H1 (cell line): Measurements from ENCODE around the gene CAMK2G. TPM values are rescaled to one million over a fixed set of nuclear protein-coding genes. Genes with fewer than 3 reads are reported as not detected.

Source experiments
- CTCF ChIA-PET: fragments of 300-600 bp; sonication (Branson Sonifier 250); formaldehyde crosslinking; loops from one replicate; lab custom pipeline; 2021; ENCODE audit not compliant: partially characterized antibody; lab: Charles Lee
- POLR2A ChIA-PET: fragments of 300-600 bp; sonication (Branson Sonifier 250); formaldehyde crosslinking; loops from one replicate; lab custom pipeline; 2021; ENCODE audit warnings: inconsistent platforms; ENCODE audit not compliant: partially characterized antibody; lab: Charles Lee
- DNase-seq, 2 experiments: peaks; one replicate each; pipeline versions ENCODE4 v3.0.0 to v3.0.0-alpha.2; 2010 to 2022; ENCODE audit warnings: low spot score in 2 of 2, low read depth in 1 of 2, mixed read lengths in 1 of 2
- FAIRE-seq: peaks from 2 replicates; lab custom pipeline; 2011; peaks lifted over from hg19 to GRCh38; lab: Jason Lieb, UNC
- H2AFZ ChIP-seq: 2 replicates; pipeline ENCODE4 v1.8.1; 2012; ENCODE audit warnings: low read length, inconsistent platforms
- H2AK5ac ChIP-seq: 2 replicates; pipeline ENCODE4 v1.6.1; 2013; ENCODE audit warnings: low read depth, low read length
- H2BK120ac ChIP-seq: replicated peaks from 2 replicates; pipeline ENCODE3; 2013; ENCODE audit warnings: low read depth, low read length, inconsistent platforms
- H2BK12ac ChIP-seq: 2 replicates; pipeline ENCODE4 v1.6.1; 2013; ENCODE audit warnings: low read depth, low read length
- H2BK15ac ChIP-seq: 2 replicates; pipeline ENCODE4 v1.6.1; 2013; ENCODE audit warnings: low read length
- H2BK20ac ChIP-seq: 2 replicates; pipeline ENCODE4 v1.6.1; 2013; ENCODE audit warnings: low read length
- H2BK5ac ChIP-seq: 2 replicates; pipeline ENCODE4 v1.6.1; 2013; ENCODE audit warnings: low read depth, low read length
- H3K14ac ChIP-seq: 2 replicates; pipeline ENCODE4 v1.6.1; 2013; ENCODE audit warnings: inconsistent platforms; ENCODE audit not compliant: insufficient read length
- H3K18ac ChIP-seq: 2 replicates; pipeline ENCODE4 v1.6.1; 2013; ENCODE audit warnings: low read length; ENCODE audit errors: extremely low read depth
- H3K23ac ChIP-seq: 2 replicates; pipeline ENCODE4 v1.6.1; 2013; ENCODE audit warnings: inconsistent platforms; ENCODE audit not compliant: insufficient read length
- H3K23me2 ChIP-seq: 2 replicates; pipeline ENCODE4 v1.6.1; 2013; ENCODE audit warnings: low read depth, low read length
- H3K27ac ChIP-seq: 2 replicates; pipeline ENCODE4 v1.6.1; 2011; ENCODE audit warnings: low read depth, low read length, inconsistent platforms
- H3K27me3 ChIP-seq, 4 experiments: replicated peaks in 1 of 4; 1 replicate in 1 of 4; 2 replicates in 3 of 4; pipeline versions ENCODE4 v1.6.1 to v1.8.1; 2011 to 2013; ENCODE audit warnings: low read length in 3 of 4, mild to moderate bottlenecking in 3 of 4, inconsistent platforms in 2 of 4, mixed read lengths in 2 of 4, moderate library complexity in 1 of 4; ENCODE audit not compliant: control insufficient read depth in 3 of 4, insufficient read depth in 3 of 4; ENCODE audit errors: extremely low read depth in 1 of 4
- H3K36me3 ChIP-seq, 4 experiments: 2 replicates each; pipeline versions ENCODE4 v1.6.1 to v1.8.1; 2011 to 2013; ENCODE audit warnings: mild to moderate bottlenecking in 4 of 4, low read length in 3 of 4, moderate library complexity in 2 of 4, control low read depth in 1 of 4, inconsistent platforms in 1 of 4; ENCODE audit not compliant: insufficient read depth in 4 of 4, control insufficient read depth in 2 of 4
- H3K4ac ChIP-seq: replicated peaks from 2 replicates; pipeline ENCODE3; 2013; ENCODE audit warnings: low read length, low read depth, mixed read lengths, inconsistent platforms; ENCODE audit not compliant: insufficient read length
- H3K4me1 ChIP-seq, 4 experiments: replicated peaks in 1 of 4; 1 replicate in 1 of 4; 2 replicates in 3 of 4; pipeline versions ENCODE4 v1.6.1 to v1.8.1; 2011 to 2013; ENCODE audit warnings: low read length in 3 of 4, inconsistent platforms in 2 of 4, mixed read lengths in 1 of 4; ENCODE audit not compliant: insufficient read depth in 4 of 4, control insufficient read depth in 3 of 4
- H3K4me2 ChIP-seq, 2 experiments: 2 replicates each; pipeline versions ENCODE4 v1.6.1 to v1.8.1; 2011 to 2013; ENCODE audit warnings: low read depth in 2 of 2, low read length in 2 of 2, control low read depth in 1 of 2, inconsistent platforms in 1 of 2, mild to moderate bottlenecking in 1 of 2; ENCODE audit not compliant: insufficient read depth in 1 of 2
- H3K4me3 ChIP-seq, 4 experiments: fragments of 200-600, 300-600 bp in 1 of 4; sonication (generic), shearing (Covaris generic), sonication (Bioruptor Twin) in 1 of 4; 2 replicates each; pipeline versions ENCODE4 v1.5.1 to v1.8.1; 2011 to 2016; ENCODE audit warnings: low read length in 4 of 4, low read depth in 3 of 4, control low read depth in 2 of 4, inconsistent platforms in 2 of 4, mild to moderate bottlenecking in 2 of 4, mixed read lengths in 1 of 4, moderate library complexity in 1 of 4; ENCODE audit not compliant: insufficient read depth in 2 of 4; ENCODE audit errors: extremely low read depth in 1 of 4
- H3K56ac ChIP-seq: replicated peaks from 2 replicates; pipeline ENCODE3; 2013; ENCODE audit warnings: low read depth, mild to moderate bottlenecking, mixed read lengths, low read length, inconsistent platforms; ENCODE audit not compliant: insufficient read length
- H3K79me1 ChIP-seq: 2 replicates; pipeline ENCODE4 v1.6.1; 2013; ENCODE audit warnings: low read depth, low read length, control low read depth
- H3K79me2 ChIP-seq, 2 experiments: 2 replicates each; pipeline versions ENCODE4 v1.6.1 to v1.8.1; 2012 to 2013; ENCODE audit warnings: low read length in 2 of 2, mild to moderate bottlenecking in 2 of 2, inconsistent platforms in 1 of 2; ENCODE audit not compliant: insufficient read depth in 2 of 2, control insufficient read depth in 1 of 2
- H3K9ac ChIP-seq, 4 experiments: replicated peaks in 1 of 4; 1 replicate in 1 of 4; 2 replicates in 3 of 4; pipeline versions ENCODE4 v1.6.1 to v1.8.1; 2011 to 2013; ENCODE audit warnings: low read depth in 3 of 4, low read length in 3 of 4, control low read depth in 2 of 4, mild to moderate bottlenecking in 2 of 4, moderate library complexity in 2 of 4, inconsistent platforms in 1 of 4; ENCODE audit errors: extremely low read depth in 1 of 4
- H3K9me3 ChIP-seq, 2 experiments: 2 replicates each; pipeline versions ENCODE4 v1.6.1 to v1.8.1; 2012 to 2013; ENCODE audit warnings: mild to moderate bottlenecking in 2 of 2, moderate library complexity in 2 of 2, control low read depth in 1 of 2, inconsistent platforms in 1 of 2, low read depth in 1 of 2, low read length in 1 of 2, mixed read lengths in 1 of 2; ENCODE audit not compliant: insufficient read depth in 2 of 2
- H4K20me1 ChIP-seq, 2 experiments: replicated peaks in 1 of 2; 2 replicates each; pipeline versions ENCODE3 to v1.8.1; 2011 to 2013; ENCODE audit warnings: inconsistent platforms in 2 of 2, low read length in 2 of 2, mild to moderate bottlenecking in 1 of 2; ENCODE audit not compliant: insufficient read depth in 2 of 2, control insufficient read depth in 1 of 2
- H4K5ac ChIP-seq: 2 replicates; pipeline ENCODE4 v1.6.1; 2013; ENCODE audit warnings: low read length, low read depth, mixed read lengths, inconsistent platforms; ENCODE audit not compliant: insufficient read length
- H4K8ac ChIP-seq: 2 replicates; pipeline ENCODE4 v1.8.0; 2013; ENCODE audit warnings: mild to moderate bottlenecking, moderate library complexity, low read length, inconsistent platforms; ENCODE audit not compliant: insufficient read depth; ENCODE audit errors: extremely low read depth
- H4K91ac ChIP-seq: replicated peaks from 2 replicates; pipeline ENCODE3; 2013; ENCODE audit warnings: low read length, mixed read lengths, inconsistent platforms; ENCODE audit not compliant: insufficient read length
- ATF2 ChIP-seq: IDR thresholded peaks from 2 replicates; pipeline ENCODE4 v1.6.1; 2012; ENCODE audit warnings: low read length, inconsistent platforms
- FOSL1 ChIP-seq: IDR thresholded peaks from 2 replicates; pipeline ENCODE4 v1.6.1; 2011; ENCODE audit warnings: mild to moderate bottlenecking, low read depth, low read length, moderate library complexity; ENCODE audit not compliant: insufficient read depth
- SIRT6 ChIP-seq: IDR thresholded peaks from one replicate; pipeline ENCODE4 v1.7.1; 2012; ENCODE audit warnings: low read length, inconsistent platforms
- whole genome bisulfite sequencing, 2 experiments: shearing (Covaris generic) in 1 of 2; methylation state at CpG; one replicate each; pipeline versions ENCODE4 v1.1.6 to v1.1.7; 2013 to 2015; ENCODE audit warnings: low lambda C conversion rate in 2 of 2, mixed read lengths in 2 of 2, inconsistent platforms in 1 of 2, low coverage in 1 of 2, missing lambda C conversion rate in 1 of 2; ENCODE audit not compliant: insufficient replicate concordance in 2 of 2, insufficient coverage in 1 of 2, insufficient read length in 1 of 2; ENCODE audit errors: extremely low coverage in 1 of 2, missing lambda C conversion rate in 1 of 2; 5-methylcytosine and 5-hydroxymethylcytosine counted together
- polyA plus RNA-seq, 7 experiments: library from polyadenylated mRNA; depleted of rRNA in 3 of 7; stranded (reverse) in 5 of 7; unstranded in 2 of 7; fragments of >200 nt in 5 of 7; fragments of 200-250 nt in 2 of 7; gene quantifications; 1 replicate in 5 of 7; 2 replicates in 1 of 7; 4 replicates in 1 of 7; pipeline versions ENCODE4 v1.2.1 to v1.2.3, GENCODE V29; 2011 to 2013; ENCODE audit warnings: missing spikeins in 2 of 7, mixed read lengths in 2 of 7
- total RNA-seq: library from RNA; stranded (reverse); fragmentation: NEBNext Ultra II Directional; extraction: Animal tissue kit (Norgen Biotek cat#: 25700); gene quantifications from 2 replicates; pipeline ENCODE4 v1.2.1, GENCODE V29; 2021

Gene CAMK2G
- total and polyA plus RNA-seq, 2 of the 8 experiments (the other 6 are each of a cell fraction or from before 2014, with no cell fraction given): 28.9 to 31.7 TPM

- no peaks in the 10 kb centered on the region for H3K4me1 ChIP-seq
- no peaks in the 10 kb centered on the region for H3K79me2 ChIP-seq
- no peak overlapping the region for H2BK12ac ChIP-seq
- H3K9me3 ChIP-seq: no peaks in the 10 kb centered on the region
- H3K23me2 ChIP-seq: no peaks in the 10 kb centered on the region
- no peak overlapping the region for H3K4me3 ChIP-seq
- H2AK5ac ChIP-seq: no peak overlapping the region
- POLR2A ChIA-PET: interaction anchor here (1.4 to 1.9 kb wide), 2 partner anchors 9 to 101 kb away, joined by 4 read pairs; no protein-coding TSS in a partner anchor
- CTCF ChIA-PET: interaction anchor here (1.2 to 27.0 kb wide), 5 partner anchors 11 to 184 kb away, joined by 3 to 681 read pairs (median 9); no protein-coding TSS in a partner anchor
- no peak overlapping the region for H3K4me2 ChIP-seq
- no peaks in the 10 kb centered on the region; a peak in 1 of 7 replicates for H3K27me3 ChIP-seq
- H3K23ac ChIP-seq: no peak overlapping the region
- H2BK120ac ChIP-seq: no peak overlapping the region
- H2AFZ ChIP-seq: no peak overlapping the region
- H3K9ac ChIP-seq: no peak overlapping the region
- no peak overlapping the region for H4K8ac ChIP-seq
- WGBS, 2 experiments: no CpG with 5 or more reads among the region's 1 CpG
- no peak overlapping the region for H4K5ac ChIP-seq
- H4K20me1 ChIP-seq: no peaks in the 10 kb centered on the region
- no peak overlapping the region for H4K91ac ChIP-seq
- H3K14ac ChIP-seq: no peak overlapping the region
- no peak overlapping the region for H3K4ac ChIP-seq
- H2BK15ac ChIP-seq: no peak overlapping the region
- no peaks in the 10 kb centered on the region for H3K36me3 ChIP-seq
- no peak overlapping the region for H2BK5ac ChIP-seq
- no peaks in the 10 kb centered on the region for H3K79me1 ChIP-seq
- H3K27ac ChIP-seq: no peak overlapping the region
- no peak overlapping the region for H3K56ac ChIP-seq
- FAIRE-seq: no peak
- no peak for DNase-seq
- no peak overlapping the region for H3K18ac ChIP-seq
- no peak overlapping the region for H2BK20ac ChIP-seq
- TF ChIP-seq SIRT6: no peak
- TF ChIP-seq FOSL1: no peak
- TF ChIP-seq ATF2: no peak
These were observed 23.3 kb upstream of the CAMK2G start for GRCh38 chr10:73897693-73898092.
